SK-N-SH (cell line): ENCODE measurements around the gene PKD1. TPM values are rescaled to one million over a fixed set of nuclear protein-coding genes. Genes with fewer than 3 reads are reported as not detected.
A peak's percentile ranks its signal among the peaks of the same experiment; 100 is the strongest.

Source experiments
- CTCF ChIA-PET: fragments of 300-600, 350-600 bp; formaldehyde crosslinking; extraction: SDS; loops from one replicate; lab custom pipeline; 2021; lab: Yijun Ruan, JAX
- POLR2A ChIA-PET: fragments of 350-600 bp; sonication (Branson Sonifier 250); formaldehyde crosslinking; extraction: SDS; loops from one replicate; lab custom pipeline; 2020; ENCODE audit warnings: antibody characterized with exemption, inconsistent platforms; lab: Yijun Ruan, JAX
- DNase-seq: peaks from one replicate; pipeline ENCODE4 v3.0.0; 2012
- H2AFZ ChIP-seq: fragments of 200-600 bp; sonication (generic); 2 replicates; pipeline ENCODE4 v1.8.1; 2016; ENCODE audit warnings: antibody characterized with exemption, mild to moderate bottlenecking, low read depth
- H3F3A ChIP-seq: fragments of 200-600 bp; sonication (generic); replicated peaks from 2 replicates; pipeline ENCODE3; 2016; ENCODE audit warnings: antibody characterized with exemption, mild to moderate bottlenecking; ENCODE audit not compliant: insufficient read depth
- H3K27ac ChIP-seq, 2 experiments: fragments of 200-500 bp in 1 of 2; fragments of 200-600 bp in 1 of 2; sonication (Bioruptor generic) in 1 of 2; sonication (generic), shearing (Covaris generic) in 1 of 2; 2 replicates each; pipeline versions ENCODE4 v1.5.1 to v1.6.1; 2014 to 2016; ENCODE audit warnings: low read depth in 2 of 2, inconsistent platforms in 1 of 2, low read length in 1 of 2, mild to moderate bottlenecking in 1 of 2, mixed read lengths in 1 of 2
- H3K27me3 ChIP-seq: fragments of 200-600 bp; sonication (generic), shearing (Covaris generic); 2 replicates; pipeline ENCODE4 v1.6.1; 2016; ENCODE audit warnings: mixed run types; ENCODE audit not compliant: insufficient read depth
- H3K36me3 ChIP-seq, 2 experiments: fragments of 200-500 bp in 1 of 2; fragments of 200-600 bp in 1 of 2; sonication (Bioruptor generic) in 1 of 2; sonication (generic) in 1 of 2; replicated peaks in 1 of 2; 2 replicates each; pipeline versions ENCODE3 to v1.5.1; 2014 to 2016; ENCODE audit warnings: low read length in 1 of 2, mild to moderate bottlenecking in 1 of 2; ENCODE audit not compliant: insufficient read depth in 2 of 2, control insufficient read depth in 1 of 2
- H3K4me1 ChIP-seq, 2 experiments: fragments of 200-500 bp in 1 of 2; fragments of 200-600 bp in 1 of 2; sonication (Bioruptor generic) in 1 of 2; sonication (generic), shearing (Covaris generic) in 1 of 2; 2 replicates each; pipeline versions ENCODE4 v1.5.1 to v1.6.1; 2014 to 2016; ENCODE audit warnings: low read depth in 1 of 2, low read length in 1 of 2, mixed run types in 1 of 2; ENCODE audit not compliant: insufficient read depth in 2 of 2, control insufficient read depth in 1 of 2
- H3K4me2 ChIP-seq: fragments of 200-600 bp; sonication (generic), shearing (Covaris generic); 2 replicates; pipeline ENCODE4 v1.6.1; 2017; ENCODE audit warnings: mixed run types
- H3K4me3 ChIP-seq, 2 experiments: fragments of 200-500 bp in 1 of 2; fragments of 200-600 bp in 1 of 2; sonication (Bioruptor generic) in 1 of 2; sonication (generic), shearing (Covaris generic) in 1 of 2; 2 replicates each; pipeline versions ENCODE4 v1.5.1 to v1.8.1; 2014 to 2016; ENCODE audit warnings: low read depth in 2 of 2, inconsistent platforms in 1 of 2, low read length in 1 of 2, mild to moderate bottlenecking in 1 of 2, mixed read lengths in 1 of 2, moderate library complexity in 1 of 2
- H3K79me2 ChIP-seq: fragments of 200-600 bp; sonication (generic); 2 replicates; pipeline ENCODE4 v1.8.1; 2017; ENCODE audit warnings: mild to moderate bottlenecking; ENCODE audit not compliant: insufficient read depth
- H3K9ac ChIP-seq: fragments of 200-600 bp; sonication (generic); 2 replicates; pipeline ENCODE4 v1.6.1; 2017; ENCODE audit warnings: mixed run types
- H3K9me2 ChIP-seq: fragments of 200-600 bp; sonication (generic); 2 replicates; pipeline ENCODE4 v1.6.1; 2017; ENCODE audit warnings: mixed run types
- H3K9me3 ChIP-seq: fragments of 200-600 bp; sonication (generic); 2 replicates; pipeline ENCODE4 v1.6.1; 2017; ENCODE audit warnings: mixed run types, mild to moderate bottlenecking, moderate library complexity
- H4K20me1 ChIP-seq: fragments of 200-600 bp; sonication (generic); 2 replicates; pipeline ENCODE4 v1.6.1; 2017; ENCODE audit warnings: mild to moderate bottlenecking, mixed run types; ENCODE audit not compliant: insufficient read depth
- CHD2 ChIP-seq: fragments of 150-350 bp; IDR thresholded peaks from 2 replicates; pipeline ENCODE4 v1.6.1; 2018; ENCODE audit warnings: low read length; ENCODE audit not compliant: partially characterized antibody
- FOSL2 ChIP-seq: IDR thresholded peaks from 2 replicates; pipeline ENCODE4 v1.4.0; 2012; ENCODE audit warnings: low read depth, mild to moderate bottlenecking, moderate library complexity, borderline replicate concordance
- JUND ChIP-seq: IDR thresholded peaks from 2 replicates; pipeline ENCODE4 v1.4.0; 2012
- MEF2A ChIP-seq: IDR thresholded peaks from 2 replicates; pipeline ENCODE4 v1.4.0; 2012; ENCODE audit warnings: low read depth, borderline replicate concordance
- POLR2AphosphoS5 ChIP-seq: IDR thresholded peaks from 2 replicates; pipeline ENCODE4 v1.6.1; 2012; ENCODE audit warnings: low read depth, low read length
- RCOR1 ChIP-seq: fragments of 150-350 bp; IDR thresholded peaks from 2 replicates; pipeline ENCODE4 v1.6.1; 2017; ENCODE audit warnings: antibody characterized with exemption, low read length
- RXRA ChIP-seq: IDR thresholded peaks from 2 replicates; pipeline ENCODE4 v1.4.0; 2012; ENCODE audit warnings: low read depth, mild to moderate bottlenecking, borderline replicate concordance
- SIN3A ChIP-seq: IDR thresholded peaks from 2 replicates; pipeline ENCODE4 v1.6.1; 2012; ENCODE audit warnings: low read depth, mild to moderate bottlenecking, low read length, moderate library complexity, borderline replicate concordance
- TAF1 ChIP-seq: IDR thresholded peaks from 2 replicates; pipeline ENCODE4 v1.6.1; 2012; ENCODE audit warnings: low read depth, mild to moderate bottlenecking, low read length, moderate library complexity, borderline replicate concordance
- WGBS: methylation state at CpG from one replicate; pipeline ENCODE4 v1.1.6; 2017; ENCODE audit warnings: low lambda C conversion rate; 5-methylcytosine and 5-hydroxymethylcytosine counted together
- polyA plus RNA-seq, 3 experiments: library from polyadenylated mRNA; depleted of rRNA; stranded (reverse); fragments of >200 nt; gene quantifications; 2 replicates each; pipeline ENCODE4 v1.2.3, GENCODE V29; 2012
- TF ChIP-seq, protein P1 (sequence below): IDR thresholded peaks from 2 replicates; pipeline ENCODE4 v1.6.1; 2012; ENCODE audit warnings: mild to moderate bottlenecking, low read depth, low read length, moderate library complexity

The PKD1 gene
- polyA plus RNA-seq, 1 of the 3 experiments (the other 2 are of a cell fraction), result 47.4 TPM

DNA sequence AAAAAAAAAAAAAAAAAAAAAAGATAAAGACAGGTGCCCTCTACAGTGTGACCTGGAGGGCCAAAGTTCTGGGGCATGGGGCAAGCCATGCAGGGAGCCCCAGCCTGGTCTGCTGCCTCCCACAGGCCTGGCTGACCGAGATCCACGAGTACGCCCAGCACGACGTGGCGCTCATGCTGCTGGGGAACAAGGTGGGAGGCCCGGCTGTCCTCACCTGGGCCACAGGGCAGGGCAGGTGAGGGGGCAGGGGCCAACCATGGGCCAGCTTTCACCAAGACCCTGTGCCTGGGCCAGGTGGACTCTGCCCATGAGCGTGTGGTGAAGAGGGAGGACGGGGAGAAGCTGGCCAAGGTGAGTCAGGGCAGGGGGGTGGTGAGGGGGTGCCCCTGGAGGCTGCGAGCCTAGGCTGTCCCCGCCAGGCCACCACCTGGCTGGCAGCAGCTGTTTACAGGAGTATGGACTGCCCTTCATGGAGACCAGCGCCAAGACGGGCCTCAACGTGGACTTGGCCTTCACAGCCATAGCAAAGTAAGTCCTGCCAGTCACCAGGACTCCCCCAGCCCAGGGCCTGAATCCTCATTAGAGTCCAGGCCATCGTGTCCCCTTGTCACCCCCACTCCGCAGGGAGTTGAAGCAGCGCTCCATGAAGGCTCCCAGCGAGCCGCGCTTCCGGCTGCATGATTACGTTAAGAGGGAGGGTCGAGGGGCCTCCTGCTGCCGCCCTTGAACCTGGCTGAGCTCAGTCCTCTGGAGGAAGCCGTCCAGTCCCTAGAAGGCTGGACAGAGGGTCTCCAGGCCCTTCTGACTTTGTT lies 17.2 kb upstream of the PKD1 start:
- peaks cover 82% of the 10 kb centered on the region for H4K20me1 ChIP-seq
- TF ChIP-seq CHD2, result no peak
- TF ChIP-seq FOSL2, result no peak
- peak; percentile 65; the same call in 1 of the 2 replicates for TF ChIP-seq POLR2AphosphoS5
- no peak for TF ChIP-seq MEF2A
- 0 out of 2 replicates have a peak, but pooled peaks have one; percentile 7 for TF ChIP-seq TAF1
- TF ChIP-seq JUND, result no peak
- TF ChIP-seq RXRA, result no peak
- no peak for TF ChIP-seq RCOR1
- TF ChIP-seq, all 33 proteins: peak for 2
- Histone ChIP-seq H2AFZ (no peak overlapping the region), H3K27me3 (no peaks in the 10 kb centered on the region), H3K9me2 (no peaks in the 10 kb centered on the region), H3K9me3 (no peaks in the 10 kb centered on the region), H3F3A (peaks cover 43% of the 10 kb centered on the region), H3K9ac (peak overlapping the region; percentile 89), H3K79me2 (peaks cover 80% of the 10 kb centered on the region), H3K27ac (peak overlapping the region; percentile 28 to 64; a peak in 3 of 4 replicates), H3K36me3 (peaks cover 22 to 34% of the 10 kb centered on the region in 2 experiments), H3K4me1 (peaks cover 51 to 74% of the 10 kb centered on the region in 2 experiments; a peak in 3 of 4 replicates), H3K4me3 (peak overlapping the region; percentile 96 to 98), H3K4me2 (peak overlapping the region; percentile 96)
- POLR2A ChIA-PET, result interaction anchor here (0.6 to 1.0 kb wide), 3 partner anchors 12 to 142 kb away, joined by 3 to 4 read pairs (median 3); no protein-coding TSS in a partner anchor
- CTCF ChIA-PET, result interaction anchor here (0.6 to 6.9 kb wide), 18 partner anchors 13 to 374 kb away, joined by 3 to 55 read pairs (median 4); partner anchors contain the start of genes ECI1, NHERF2, NTHL1 and TBL3
- 26% methylated on average over 15 of the region's 25 CpGs for WGBS
- no peak for DNase-seq

GRCh38 chr16:2151188-2152091 lies 15.7 kb upstream of the PKD1 start:
- POLR2A ChIA-PET, result interaction anchor here (1.1 to 1.5 kb wide), 3 partner anchors 11 to 147 kb away, joined by 3 to 6 read pairs (median 5); partner anchors contain the start of genes NTHL1 and TSC2
- peak overlapping the region; percentile 96 for H3K4me2 ChIP-seq
- TF ChIP-seq, protein P1, sequence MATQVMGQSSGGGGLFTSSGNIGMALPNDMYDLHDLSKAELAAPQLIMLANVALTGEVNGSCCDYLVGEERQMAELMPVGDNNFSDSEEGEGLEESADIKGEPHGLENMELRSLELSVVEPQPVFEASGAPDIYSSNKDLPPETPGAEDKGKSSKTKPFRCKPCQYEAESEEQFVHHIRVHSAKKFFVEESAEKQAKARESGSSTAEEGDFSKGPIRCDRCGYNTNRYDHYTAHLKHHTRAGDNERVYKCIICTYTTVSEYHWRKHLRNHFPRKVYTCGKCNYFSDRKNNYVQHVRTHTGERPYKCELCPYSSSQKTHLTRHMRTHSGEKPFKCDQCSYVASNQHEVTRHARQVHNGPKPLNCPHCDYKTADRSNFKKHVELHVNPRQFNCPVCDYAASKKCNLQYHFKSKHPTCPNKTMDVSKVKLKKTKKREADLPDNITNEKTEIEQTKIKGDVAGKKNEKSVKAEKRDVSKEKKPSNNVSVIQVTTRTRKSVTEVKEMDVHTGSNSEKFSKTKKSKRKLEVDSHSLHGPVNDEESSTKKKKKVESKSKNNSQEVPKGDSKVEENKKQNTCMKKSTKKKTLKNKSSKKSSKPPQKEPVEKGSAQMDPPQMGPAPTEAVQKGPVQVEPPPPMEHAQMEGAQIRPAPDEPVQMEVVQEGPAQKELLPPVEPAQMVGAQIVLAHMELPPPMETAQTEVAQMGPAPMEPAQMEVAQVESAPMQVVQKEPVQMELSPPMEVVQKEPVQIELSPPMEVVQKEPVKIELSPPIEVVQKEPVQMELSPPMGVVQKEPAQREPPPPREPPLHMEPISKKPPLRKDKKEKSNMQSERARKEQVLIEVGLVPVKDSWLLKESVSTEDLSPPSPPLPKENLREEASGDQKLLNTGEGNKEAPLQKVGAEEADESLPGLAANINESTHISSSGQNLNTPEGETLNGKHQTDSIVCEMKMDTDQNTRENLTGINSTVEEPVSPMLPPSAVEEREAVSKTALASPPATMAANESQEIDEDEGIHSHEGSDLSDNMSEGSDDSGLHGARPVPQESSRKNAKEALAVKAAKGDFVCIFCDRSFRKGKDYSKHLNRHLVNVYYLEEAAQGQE, result no peak
- peak; percentile 12; the same call in 1 of the 2 replicates for TF ChIP-seq SIN3A

More at GRCh38 chr16:2151188-2152091, 15.7 kb upstream of the PKD1 start:
- peak overlapping the region in 1 of 2 experiments; percentile 1; a peak in 1 of 4 replicates for H3K4me3 ChIP-seq
- H3K27me3 ChIP-seq, result no peaks in the 10 kb centered on the region
- no peaks in the 10 kb centered on the region for H3K9me2 ChIP-seq
- H3K36me3 ChIP-seq, result peaks cover 20 to 34% of the 10 kb centered on the region in 2 experiments
- peaks cover 83% of the 10 kb centered on the region for H4K20me1 ChIP-seq
- H3F3A ChIP-seq, result peaks cover 45% of the 10 kb centered on the region
- 71% methylated on average over 11 of the region's 13 CpGs for WGBS
- no peaks in the 10 kb centered on the region for H3K9me3 ChIP-seq
- peaks cover 41 to 73% of the 10 kb centered on the region in 2 experiments; a peak in 3 of 4 replicates for H3K4me1 ChIP-seq
- no peak for DNase-seq
- no peak overlapping the region for H2AFZ ChIP-seq
- H3K27ac ChIP-seq, result peak overlapping the region; percentile 1 to 53; a peak in 3 of 4 replicates
- H3K79me2 ChIP-seq, result peaks cover 66% of the 10 kb centered on the region
- H3K9ac ChIP-seq, result peak overlapping the region; percentile 89
- CTCF ChIA-PET, result interaction anchor here (0.6 to 6.9 kb wide), 8 partner anchors 11 to 148 kb away, joined by 3 to 55 read pairs (median 6); partner anchors contain the start of genes NTHL1 and TSC2
